Measurements from ENCODE around the gene SAT1. TPM values are rescaled to one million over a fixed set of nuclear protein-coding genes. Genes with fewer than 3 reads are reported as not detected.

SAT1 gene
- total RNA-seq, 1 experiment from 2014 or later = 55.2 TPM

GRCh38 chrX:23765868-23766267 lies 17.1 kb upstream of the SAT1 start:
- no peaks in the 10 kb centered on the region for H3K79me1 ChIP-seq (ENCODE audit: insufficient read depth, low read depth, low read length, poor library complexity, severe bottlenecking)
- H3K27ac ChIP-seq (ENCODE audit: insufficient read length, low read depth, low read length) = no peak overlapping the region
- no peaks in the 10 kb centered on the region; the same call in none of the 2 replicates for H3K27me3 Mint-ChIP-seq (ENCODE audit: low read depth)
- H4K8ac ChIP-seq (replicated peaks; ENCODE audit: insufficient read length, low read depth, low read length) = no peak overlapping the region
- H2BK20ac ChIP-seq (ENCODE audit: low read depth, low read length, poor library complexity, severe bottlenecking) = no peak overlapping the region
- no peaks in the 10 kb centered on the region for H4K20me1 ChIP-seq (ENCODE audit: control insufficient read depth, insufficient read depth, insufficient read length)
- no peak overlapping the region for H2BK15ac ChIP-seq (ENCODE audit: low read depth, low read length)
- no peak for DNase-seq
- no peak overlapping the region for H2AK5ac ChIP-seq (ENCODE audit: insufficient read length, low read length)
- no peaks in the 10 kb centered on the region for H3K79me2 ChIP-seq (ENCODE audit: insufficient read depth, low read length)
- H3K9me3 Mint-ChIP-seq = peaks cover 5 to 8% of the 10 kb centered on the region in 2 experiments; a peak in 3 of 5 replicates
- H3K23me2 ChIP-seq (ENCODE audit: insufficient read length, low read depth, low read length, poor library complexity, severe bottlenecking) = no peaks in the 10 kb centered on the region
- H2BK12ac ChIP-seq (ENCODE audit: insufficient read length, low read depth, low read length) = no peak overlapping the region
- no peak overlapping the region for H3K18ac ChIP-seq (ENCODE audit: insufficient read length, low read depth, low read length)
- H3K4me3 Mint-ChIP-seq = no peak overlapping the region
- no peak overlapping the region for H4K5ac ChIP-seq (ENCODE audit: insufficient read length, low read depth, low read length)
- H4K91ac ChIP-seq (ENCODE audit: insufficient read length, low read depth, low read length) = no peak overlapping the region
- no peak overlapping the region for H2BK120ac ChIP-seq (ENCODE audit: low read depth, low read length, poor library complexity, severe bottlenecking)
- WGBS (ENCODE audit: extremely low coverage, insufficient read length, low lambda C conversion rate) = no CpG with 5 or more reads among the region's 16 CpGs
- no peak overlapping the region for H3T11ph ChIP-seq (ENCODE audit: low read length)
- H3K4me1 Mint-ChIP-seq = peaks cover 9 to 14% of the 10 kb centered on the region in 2 experiments
- no peak overlapping the region for H3K4me2 ChIP-seq (ENCODE audit: insufficient read depth, insufficient read length, low read length)
- H3K27me3 ChIP-seq (ENCODE audit: insufficient read depth, low read length) = no peaks in the 10 kb centered on the region
- no peak overlapping the region for H2BK5ac ChIP-seq (ENCODE audit: insufficient read length, low read length)
- peaks cover 0 to 1% (median 0%) of the 10 kb centered on the region in 3 experiments; a peak in 1 of 7 replicates for H3K36me3 Mint-ChIP-seq (ENCODE audit: insufficient read depth in 1 of 3, low read depth in 3 of 3)
- no peak overlapping the region for H3K23ac ChIP-seq (ENCODE audit: insufficient read length, low read depth, low read length)
- H3K9ac ChIP-seq (ENCODE audit: extremely low read depth, insufficient read length, low read length) = no peak overlapping the region
- TF ChIP-seq CTCF (conservative IDR thresholded peaks at IDR 0.05) = no peak
- H3K9me3 ChIP-seq (ENCODE audit: control insufficient read depth, low read depth, low read length) = no peaks in the 10 kb centered on the region
- no peak overlapping the region for H3K4ac ChIP-seq (ENCODE audit: low read depth, low read length)
- no peak overlapping the region for H2AFZ ChIP-seq (ENCODE audit: low read length)
- peaks cover 2% of the 10 kb centered on the region; the same call in 1 of the 2 replicates for H3K4me1 ChIP-seq (ENCODE audit: insufficient read depth, low read length)
- no peak overlapping the region for H3K14ac ChIP-seq (ENCODE audit: insufficient read depth, low read length)
- no peak overlapping the region for H3K56ac ChIP-seq (ENCODE audit: insufficient read length, low read depth, low read length)
- H3K27ac Mint-ChIP-seq = no peak overlapping the region

All from H9 (cell line).